Ishikawa (cell line): ENCODE results near the gene FDXR.

Source experiments
- CEBPB ChIP-seq: IDR thresholded peaks from 2 replicates; pipeline ENCODE4 v1.6.1; 2012
- CREB1 ChIP-seq: IDR thresholded peaks from 2 replicates; pipeline ENCODE4 v1.6.1; 2012; ENCODE audit warnings: low read depth
- EGR1 ChIP-seq: IDR thresholded peaks from 2 replicates; pipeline ENCODE4 v1.6.1; 2012
- EP300 ChIP-seq: IDR thresholded peaks from 2 replicates; pipeline ENCODE4 v1.6.1; 2012; ENCODE audit warnings: borderline replicate concordance
- FOXM1 ChIP-seq: IDR thresholded peaks from 2 replicates; pipeline ENCODE4 v1.6.1; 2012; ENCODE audit warnings: low read depth, borderline replicate concordance
- NFIC ChIP-seq: IDR thresholded peaks from 2 replicates; pipeline ENCODE4 v1.6.1; 2012
- RAD21 ChIP-seq: IDR thresholded peaks from 2 replicates; pipeline ENCODE4 v1.6.1; 2012; ENCODE audit warnings: low read depth
- TAF1 ChIP-seq: IDR thresholded peaks from 2 replicates; pipeline ENCODE4 v1.6.1; 2012; ENCODE audit warnings: low read depth, mild to moderate bottlenecking
- TCF12 ChIP-seq: IDR thresholded peaks from 2 replicates; pipeline ENCODE4 v1.6.1; 2012; ENCODE audit warnings: low read depth
- TEAD4 ChIP-seq: IDR thresholded peaks from 2 replicates; pipeline ENCODE4 v1.6.1; 2012
- YY1 ChIP-seq: IDR thresholded peaks from 2 replicates; pipeline ENCODE4 v1.6.1; 2012; ENCODE audit warnings: low read depth
- ZBTB7A ChIP-seq: IDR thresholded peaks from 2 replicates; pipeline ENCODE4 v1.6.1; 2012; ENCODE audit warnings: low read depth
- TF ChIP-seq, protein P1 (sequence below): IDR thresholded peaks from 2 replicates; pipeline ENCODE4 v1.6.1; 2012
- TF ChIP-seq, protein P2 (sequence below): IDR thresholded peaks from 2 replicates; pipeline ENCODE4 v1.6.1; 2012
- TF ChIP-seq, protein P3 (sequence below): IDR thresholded peaks from 2 replicates; pipeline ENCODE4 v1.6.1; 2012; ENCODE audit warnings: low read depth, mild to moderate bottlenecking

The FDXR gene

GRCh38 chr17:74920642-74921025 is 47.8 kb upstream of the FDXR start:
- peak; percentile 48; the same call in 1 of the 2 replicates for TF ChIP-seq YY1
- TF ChIP-seq, protein P1, sequence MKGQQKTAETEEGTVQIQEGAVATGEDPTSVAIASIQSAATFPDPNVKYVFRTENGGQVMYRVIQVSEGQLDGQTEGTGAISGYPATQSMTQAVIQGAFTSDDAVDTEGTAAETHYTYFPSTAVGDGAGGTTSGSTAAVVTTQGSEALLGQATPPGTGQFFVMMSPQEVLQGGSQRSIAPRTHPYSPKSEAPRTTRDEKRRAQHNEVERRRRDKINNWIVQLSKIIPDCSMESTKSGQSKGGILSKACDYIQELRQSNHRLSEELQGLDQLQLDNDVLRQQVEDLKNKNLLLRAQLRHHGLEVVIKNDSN, result no peak

GRCh38 chr17:74920306-74920620 is 47.5 kb upstream of the FDXR start:
- TF ChIP-seq, protein P2, sequence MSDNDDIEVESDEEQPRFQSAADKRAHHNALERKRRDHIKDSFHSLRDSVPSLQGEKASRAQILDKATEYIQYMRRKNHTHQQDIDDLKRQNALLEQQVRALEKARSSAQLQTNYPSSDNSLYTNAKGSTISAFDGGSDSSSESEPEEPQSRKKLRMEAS, result no peak
- TF ChIP-seq FOXM1, result no peak
- TF ChIP-seq, protein P1, result no peak
- no peak for TF ChIP-seq EP300
- no peak for TF ChIP-seq CEBPB
- no peak for TF ChIP-seq EGR1
- TF ChIP-seq TEAD4, result no peak
- TF ChIP-seq RAD21, result no peak
- TF ChIP-seq YY1, result no peak
- TF ChIP-seq NFIC, result no peak
- TF ChIP-seq TAF1, result no peak
- TF ChIP-seq ZBTB7A, result no peak
- TF ChIP-seq, protein P3, sequence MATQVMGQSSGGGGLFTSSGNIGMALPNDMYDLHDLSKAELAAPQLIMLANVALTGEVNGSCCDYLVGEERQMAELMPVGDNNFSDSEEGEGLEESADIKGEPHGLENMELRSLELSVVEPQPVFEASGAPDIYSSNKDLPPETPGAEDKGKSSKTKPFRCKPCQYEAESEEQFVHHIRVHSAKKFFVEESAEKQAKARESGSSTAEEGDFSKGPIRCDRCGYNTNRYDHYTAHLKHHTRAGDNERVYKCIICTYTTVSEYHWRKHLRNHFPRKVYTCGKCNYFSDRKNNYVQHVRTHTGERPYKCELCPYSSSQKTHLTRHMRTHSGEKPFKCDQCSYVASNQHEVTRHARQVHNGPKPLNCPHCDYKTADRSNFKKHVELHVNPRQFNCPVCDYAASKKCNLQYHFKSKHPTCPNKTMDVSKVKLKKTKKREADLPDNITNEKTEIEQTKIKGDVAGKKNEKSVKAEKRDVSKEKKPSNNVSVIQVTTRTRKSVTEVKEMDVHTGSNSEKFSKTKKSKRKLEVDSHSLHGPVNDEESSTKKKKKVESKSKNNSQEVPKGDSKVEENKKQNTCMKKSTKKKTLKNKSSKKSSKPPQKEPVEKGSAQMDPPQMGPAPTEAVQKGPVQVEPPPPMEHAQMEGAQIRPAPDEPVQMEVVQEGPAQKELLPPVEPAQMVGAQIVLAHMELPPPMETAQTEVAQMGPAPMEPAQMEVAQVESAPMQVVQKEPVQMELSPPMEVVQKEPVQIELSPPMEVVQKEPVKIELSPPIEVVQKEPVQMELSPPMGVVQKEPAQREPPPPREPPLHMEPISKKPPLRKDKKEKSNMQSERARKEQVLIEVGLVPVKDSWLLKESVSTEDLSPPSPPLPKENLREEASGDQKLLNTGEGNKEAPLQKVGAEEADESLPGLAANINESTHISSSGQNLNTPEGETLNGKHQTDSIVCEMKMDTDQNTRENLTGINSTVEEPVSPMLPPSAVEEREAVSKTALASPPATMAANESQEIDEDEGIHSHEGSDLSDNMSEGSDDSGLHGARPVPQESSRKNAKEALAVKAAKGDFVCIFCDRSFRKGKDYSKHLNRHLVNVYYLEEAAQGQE, result no peak
- TF ChIP-seq CREB1, result no peak
- TF ChIP-seq TCF12, result no peak

- no peak for TF ChIP-seq TCF12
- no peak for TF ChIP-seq EGR1
- TF ChIP-seq EP300, result no peak
- TF ChIP-seq CREB1, result no peak
- no peak for TF ChIP-seq FOXM1
- TF ChIP-seq, protein P2, result no peak
- TF ChIP-seq RAD21, result no peak
- no peak for TF ChIP-seq CEBPB
- TF ChIP-seq, protein P3, result no peak
Measured at GRCh38 chr17:74919440-74920305, 46.9 kb upstream of the FDXR start.

DNA sequence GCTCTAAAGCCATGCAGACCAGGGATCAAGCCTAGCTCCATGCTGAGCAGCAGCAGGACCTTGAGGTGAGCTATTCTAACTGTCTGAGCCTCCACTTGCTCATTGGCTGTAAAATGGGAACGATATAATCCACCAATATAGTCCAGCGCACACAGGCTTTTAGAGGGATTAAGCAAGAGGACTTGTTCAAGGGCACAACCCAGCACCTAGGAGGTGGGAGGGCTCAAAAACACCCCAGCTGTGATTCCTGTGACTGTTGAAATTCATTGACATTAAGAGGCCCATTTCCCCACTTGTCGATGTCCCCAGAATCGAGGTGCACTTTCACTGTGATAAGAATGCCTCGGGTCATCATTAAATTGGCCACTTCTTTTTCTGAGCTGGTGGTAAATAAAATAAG is 46.1 kb upstream of the FDXR start:
- TF ChIP-seq FOXM1, result no peak
- TF ChIP-seq RAD21, result no peak
- TF ChIP-seq TAF1, result no peak
- TF ChIP-seq CEBPB, result no peak
- TF ChIP-seq EGR1, result no peak
- no peak for TF ChIP-seq CREB1
- TF ChIP-seq, protein P2, result no peak
- no peak for TF ChIP-seq EP300
- TF ChIP-seq, protein P3, result no peak
- TF ChIP-seq NFIC, result no peak
- TF ChIP-seq TCF12, result no peak
- TF ChIP-seq ZBTB7A, result no peak
- TF ChIP-seq TEAD4, result no peak
- no peak for TF ChIP-seq YY1
- TF ChIP-seq, protein P1, result no peak
